Measurements from ENCODE around the gene MLPH.

DNA sequence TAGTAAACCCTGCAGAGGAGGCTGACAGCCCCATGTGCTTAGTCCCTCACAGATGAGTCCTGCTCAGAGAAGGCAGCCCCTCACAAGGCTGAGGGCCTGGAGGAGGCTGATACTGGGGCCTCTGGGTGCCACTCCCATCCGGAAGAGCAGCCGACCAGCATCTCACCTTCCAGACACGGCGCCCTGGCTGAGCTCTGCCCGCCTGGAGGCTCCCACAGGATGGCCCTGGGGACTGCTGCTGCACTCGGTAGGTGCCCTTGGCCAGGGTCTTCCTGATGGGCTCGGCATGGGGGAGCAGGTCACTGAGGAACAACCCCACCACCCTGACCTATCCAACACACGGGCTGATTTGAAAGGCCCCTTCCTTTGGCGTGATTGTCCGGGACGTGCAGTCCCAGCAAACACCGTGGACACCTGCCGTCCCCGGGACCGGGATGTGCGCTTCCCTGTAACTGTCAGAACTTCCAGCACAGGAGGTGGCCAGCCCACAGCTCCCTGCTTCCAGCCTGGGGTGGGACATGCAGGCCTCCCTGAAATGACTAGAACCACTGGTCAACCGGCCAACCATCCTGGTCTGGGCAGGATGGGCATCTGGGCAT, 38.6 kb downstream of the MLPH start:
- TF ChIP-seq POLR2A (IDR thresholded peaks at IDR 0.05; ENCODE audit: low read length) = no peak
- TF ChIP-seq GATA1 (IDR thresholded peaks at IDR 0.05; ENCODE audit: low read depth, low read length) = no peak

All from erythroblast (primary cell).